Keratinocyte (primary cell): Measurements from ENCODE around the gene PCDHA9.

Experiments
- EZH2 ChIP-seq: IDR thresholded peaks from one replicate; pipeline ENCODE4 v1.6.1; 2012; ENCODE audit warnings: inconsistent platforms, mild to moderate bottlenecking, low read length, moderate library complexity
- TF ChIP-seq, protein P1 (sequence below), 3 experiments: IDR thresholded peaks in 1 of 3; conservative IDR thresholded peaks in 1 of 3; optimal IDR thresholded peaks in 1 of 3; 2 replicates in 2 of 3; 3 replicates in 1 of 3; pipeline versions ENCODE3 to v1.5.1; 2011; ENCODE audit warnings: low read length in 3 of 3, mild to moderate bottlenecking in 3 of 3, moderate library complexity in 2 of 3, control low read depth in 1 of 3, inconsistent platforms in 1 of 3; ENCODE audit not compliant: insufficient read depth in 2 of 3; ENCODE audit errors: extremely low read depth in 1 of 3

DNA sequence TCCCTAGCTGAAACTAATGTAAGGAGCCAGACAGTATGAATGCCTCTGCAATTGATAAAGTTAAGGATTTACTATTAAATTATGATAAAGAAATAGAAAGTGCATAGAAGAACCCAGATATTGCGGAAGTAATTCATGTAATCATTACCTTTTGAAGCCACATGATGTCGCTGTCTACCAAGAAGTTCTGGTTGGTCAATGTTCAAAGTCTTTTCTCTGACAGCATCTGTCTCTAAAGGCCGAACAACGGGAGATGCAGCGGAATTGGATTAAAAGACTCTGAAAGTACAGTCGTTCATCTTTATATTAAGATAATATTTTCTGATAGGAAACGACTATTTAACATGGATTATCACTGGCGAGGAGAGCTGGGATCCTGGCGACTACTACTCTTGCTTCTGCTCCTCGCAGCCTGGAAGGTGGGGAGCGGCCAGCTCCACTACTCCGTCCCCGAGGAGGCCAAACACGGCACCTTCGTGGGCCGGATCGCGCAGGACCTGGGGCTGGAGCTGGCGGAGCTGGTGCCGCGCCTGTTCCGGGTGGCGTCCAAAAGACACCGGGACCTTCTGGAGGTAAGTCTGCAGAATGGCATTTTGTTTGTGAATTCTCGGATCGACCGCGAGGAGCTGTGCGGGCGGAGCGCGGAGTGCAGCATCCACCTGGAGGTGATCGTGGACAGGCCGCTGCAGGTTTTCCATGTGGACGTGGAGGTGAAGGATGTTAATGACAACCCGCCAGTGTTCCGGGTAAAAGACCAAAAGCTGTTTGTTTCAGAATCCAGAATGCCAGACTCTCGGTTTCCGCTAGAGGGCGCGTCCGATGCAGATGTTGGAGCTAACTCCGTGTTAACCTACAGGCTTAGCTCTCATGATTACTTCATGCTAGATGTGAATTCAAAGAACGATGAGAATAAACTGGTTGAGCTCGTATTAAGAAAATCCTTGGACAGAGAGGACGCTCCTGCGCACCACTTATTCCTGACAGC lies 6.9 kb upstream of the PCDHA9 start, which contains the start of gene PCDHA8:
- TF ChIP-seq, protein P1, sequence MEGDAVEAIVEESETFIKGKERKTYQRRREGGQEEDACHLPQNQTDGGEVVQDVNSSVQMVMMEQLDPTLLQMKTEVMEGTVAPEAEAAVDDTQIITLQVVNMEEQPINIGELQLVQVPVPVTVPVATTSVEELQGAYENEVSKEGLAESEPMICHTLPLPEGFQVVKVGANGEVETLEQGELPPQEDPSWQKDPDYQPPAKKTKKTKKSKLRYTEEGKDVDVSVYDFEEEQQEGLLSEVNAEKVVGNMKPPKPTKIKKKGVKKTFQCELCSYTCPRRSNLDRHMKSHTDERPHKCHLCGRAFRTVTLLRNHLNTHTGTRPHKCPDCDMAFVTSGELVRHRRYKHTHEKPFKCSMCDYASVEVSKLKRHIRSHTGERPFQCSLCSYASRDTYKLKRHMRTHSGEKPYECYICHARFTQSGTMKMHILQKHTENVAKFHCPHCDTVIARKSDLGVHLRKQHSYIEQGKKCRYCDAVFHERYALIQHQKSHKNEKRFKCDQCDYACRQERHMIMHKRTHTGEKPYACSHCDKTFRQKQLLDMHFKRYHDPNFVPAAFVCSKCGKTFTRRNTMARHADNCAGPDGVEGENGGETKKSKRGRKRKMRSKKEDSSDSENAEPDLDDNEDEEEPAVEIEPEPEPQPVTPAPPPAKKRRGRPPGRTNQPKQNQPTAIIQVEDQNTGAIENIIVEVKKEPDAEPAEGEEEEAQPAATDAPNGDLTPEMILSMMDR (optimal IDR thresholded peaks at IDR 0.05 in 1 of 3, IDR thresholded peaks at IDR 0.05 in 1 of 3, conservative IDR thresholded peaks at IDR 0.05 in 1 of 3; ENCODE audit: extremely low read depth in 1 of 3, insufficient read depth in 2 of 3, low read length in 3 of 3), result no peak
- no peak for TF ChIP-seq EZH2
